Esophagus squamous epithelium (tissue), 4 donors: Measurements from ENCODE around the gene TBC1D13.

ENCODE experiments used
- POLR2A ChIP-seq, 4 donors: fragments of 450-650 bp; IDR thresholded peaks; one replicate each; pipeline ENCODE4 v1.6.1; 2017; ENCODE audit warnings: antibody characterized with exemption in 4 of 4, mild to moderate bottlenecking in 4 of 4, moderate library complexity in 3 of 4
- TF ChIP-seq, protein P1 (sequence below), 6 experiments: fragments of 450-650 bp in 4 of 6; fragments of 200-600 bp in 2 of 6; sonication (generic) in 2 of 6; IDR thresholded peaks; one replicate each; pipeline ENCODE4 v1.5.1; 2016 to 2019; ENCODE audit warnings: antibody characterized with exemption in 6 of 6, mild to moderate bottlenecking in 4 of 6, moderate library complexity in 4 of 6

GRCh38 chr9:128810873-128811272 lies 23.8 kb downstream of the TBC1D13 start:
- TF ChIP-seq, protein P1, sequence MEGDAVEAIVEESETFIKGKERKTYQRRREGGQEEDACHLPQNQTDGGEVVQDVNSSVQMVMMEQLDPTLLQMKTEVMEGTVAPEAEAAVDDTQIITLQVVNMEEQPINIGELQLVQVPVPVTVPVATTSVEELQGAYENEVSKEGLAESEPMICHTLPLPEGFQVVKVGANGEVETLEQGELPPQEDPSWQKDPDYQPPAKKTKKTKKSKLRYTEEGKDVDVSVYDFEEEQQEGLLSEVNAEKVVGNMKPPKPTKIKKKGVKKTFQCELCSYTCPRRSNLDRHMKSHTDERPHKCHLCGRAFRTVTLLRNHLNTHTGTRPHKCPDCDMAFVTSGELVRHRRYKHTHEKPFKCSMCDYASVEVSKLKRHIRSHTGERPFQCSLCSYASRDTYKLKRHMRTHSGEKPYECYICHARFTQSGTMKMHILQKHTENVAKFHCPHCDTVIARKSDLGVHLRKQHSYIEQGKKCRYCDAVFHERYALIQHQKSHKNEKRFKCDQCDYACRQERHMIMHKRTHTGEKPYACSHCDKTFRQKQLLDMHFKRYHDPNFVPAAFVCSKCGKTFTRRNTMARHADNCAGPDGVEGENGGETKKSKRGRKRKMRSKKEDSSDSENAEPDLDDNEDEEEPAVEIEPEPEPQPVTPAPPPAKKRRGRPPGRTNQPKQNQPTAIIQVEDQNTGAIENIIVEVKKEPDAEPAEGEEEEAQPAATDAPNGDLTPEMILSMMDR (IDR thresholded peaks at IDR 0.05): no peak
- TF ChIP-seq POLR2A (IDR thresholded peaks at IDR 0.05): no peak
